IPS-NIHi7 (cell line): ENCODE results near the gene HTT-AS.
"Not testable (repeated sequence)": the region's sequence is repeated elsewhere in the genome, so short reads cannot be mapped to it uniquely, and the experiment has no call there.

Source experiments
- DNase-seq: peaks from one replicate; pipeline ENCODE4 v3.0.0; 2012; ENCODE audit warnings: mixed read lengths; ENCODE audit errors: extremely low spot score

Gene HTT-AS

DNA sequence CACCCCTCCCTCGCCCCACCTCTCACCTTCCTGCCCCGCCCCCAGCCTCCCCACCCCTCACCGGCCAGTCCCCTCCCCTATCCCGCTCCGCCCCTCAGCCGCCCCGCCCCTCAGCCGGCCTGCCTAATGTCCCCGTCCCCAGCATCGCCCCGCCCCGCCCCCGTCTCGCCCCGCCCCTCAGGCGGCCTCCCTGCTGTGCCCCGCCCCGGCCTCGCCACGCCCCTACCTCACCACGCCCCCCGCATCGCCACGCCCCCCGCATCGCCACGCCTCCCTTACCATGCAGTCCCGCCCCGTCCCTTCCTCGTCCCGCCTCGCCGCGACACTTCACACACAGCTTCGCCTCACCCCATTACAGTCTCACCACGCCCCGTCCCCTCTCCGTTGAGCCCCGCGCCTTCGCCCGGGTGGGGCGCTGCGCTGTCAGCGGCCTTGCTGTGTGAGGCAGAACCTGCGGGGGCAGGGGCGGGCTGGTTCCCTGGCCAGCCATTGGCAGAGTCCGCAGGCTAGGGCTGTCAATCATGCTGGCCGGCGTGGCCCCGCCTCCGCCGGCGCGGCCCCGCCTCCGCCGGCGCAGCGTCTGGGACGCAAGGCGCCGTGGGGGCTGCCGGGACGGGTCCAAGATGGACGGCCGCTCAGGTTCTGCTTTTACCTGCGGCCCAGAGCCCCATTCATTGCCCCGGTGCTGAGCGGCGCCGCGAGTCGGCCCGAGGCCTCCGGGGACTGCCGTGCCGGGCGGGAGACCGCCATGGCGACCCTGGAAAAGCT is at the start of gene HTT-AS, which contains the start of gene HTT:
TSS of gene HTT-AS (minus strand) at position 461 of the 768 bp plus-strand sequence.
TSS of gene HTT (plus strand) at position 604 of the 768 bp plus-strand sequence. CDS start at position 749, 145 bp downstream.
- peak; percentile 96 for DNase-seq

GRCh38 chr4:3123181-3123671 is 48.9 kb upstream of the HTT-AS start:
- no peak for DNase-seq

DNA sequence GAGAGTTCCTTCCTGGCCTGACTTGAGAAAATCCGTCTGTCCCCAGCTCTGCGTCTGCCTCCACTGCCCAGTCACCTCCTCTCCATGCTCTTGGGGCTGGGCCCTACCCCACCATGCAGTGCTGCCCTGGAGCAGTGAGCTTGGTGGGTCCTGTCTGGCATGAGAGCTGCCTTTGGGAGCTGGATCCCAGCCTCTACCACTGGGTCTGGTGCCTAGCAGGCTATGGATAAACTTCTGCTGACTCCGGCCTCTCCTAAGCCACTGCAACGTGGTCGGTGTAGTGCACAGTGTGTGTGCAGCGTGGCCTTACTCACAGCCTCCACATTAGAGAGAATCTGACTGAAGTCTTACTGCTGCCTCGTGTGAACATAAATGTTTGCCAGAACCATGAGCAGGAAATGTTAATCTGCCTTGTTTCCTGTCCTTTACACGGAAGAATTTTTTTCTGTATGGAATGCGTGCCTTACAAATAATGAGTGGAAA is 47.8 kb upstream of the HTT-AS start:
- no peak for DNase-seq

GRCh38 chr4:3121596-3121995 is 47.3 kb upstream of the HTT-AS start:
- no peak for DNase-seq

- no peak for DNase-seq
Observed at GRCh38 chr4:3121110-3121509, 46.8 kb upstream of the HTT-AS start.

- no peak for DNase-seq
Observed at GRCh38 chr4:3119464-3119863, 45.1 kb upstream of the HTT-AS start.

DNA sequence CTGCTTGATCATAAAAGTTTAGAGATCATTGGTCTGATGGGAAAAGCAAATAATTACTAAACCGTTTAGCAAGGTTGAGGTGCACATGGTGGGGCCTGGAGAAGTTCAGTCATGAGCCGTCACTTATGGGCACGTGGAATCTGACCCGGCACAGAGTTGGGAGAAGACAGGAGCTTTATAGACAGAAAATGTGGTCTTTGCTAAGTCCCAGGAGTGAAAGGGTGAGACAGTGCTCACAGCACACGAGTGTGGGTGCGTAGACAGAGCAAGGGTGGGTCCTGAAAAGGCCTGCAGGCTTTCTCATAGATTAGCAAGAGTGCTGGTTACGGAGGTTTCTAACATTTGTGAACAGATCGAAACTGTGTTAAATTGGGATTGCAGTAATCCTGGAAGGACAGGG is 44.0 kb upstream of the HTT-AS start:
- DNase-seq: no peak

- no peak for DNase-seq
Observed at GRCh38 chr4:3116955-3117354, 42.6 kb upstream of the HTT-AS start.

DNA sequence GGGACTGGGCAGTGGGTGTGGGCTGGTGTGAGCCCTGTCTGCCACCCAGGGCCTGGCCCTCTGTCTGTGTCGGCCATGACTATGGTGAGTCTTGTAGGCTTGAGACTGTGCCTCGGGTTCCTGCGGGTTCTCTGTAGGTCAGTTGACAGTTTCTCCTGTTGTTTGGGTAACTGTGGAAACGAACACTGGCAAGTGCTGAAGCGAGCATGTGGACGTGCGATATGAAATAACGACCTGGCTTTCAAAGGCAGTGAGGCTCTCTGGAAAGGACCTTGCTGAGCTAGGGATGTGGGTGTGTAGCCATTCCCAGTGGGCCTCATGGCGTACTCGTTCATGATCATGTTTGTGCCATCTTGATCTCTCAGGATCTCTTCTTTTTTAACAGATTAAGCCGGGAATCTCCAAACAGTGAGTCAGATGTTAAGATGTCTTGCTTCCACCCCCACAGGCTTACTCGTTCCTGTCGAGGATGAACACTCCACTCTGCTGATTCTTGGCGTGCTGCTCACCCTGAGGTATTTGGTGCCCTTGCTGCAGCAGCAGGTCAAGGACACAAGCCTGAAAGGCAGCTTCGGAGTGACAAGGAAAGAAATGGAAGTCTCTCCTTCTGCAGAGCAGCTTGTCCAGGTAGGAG is 41.4 kb upstream of the HTT-AS start:
- DNase-seq: no peak

DNA sequence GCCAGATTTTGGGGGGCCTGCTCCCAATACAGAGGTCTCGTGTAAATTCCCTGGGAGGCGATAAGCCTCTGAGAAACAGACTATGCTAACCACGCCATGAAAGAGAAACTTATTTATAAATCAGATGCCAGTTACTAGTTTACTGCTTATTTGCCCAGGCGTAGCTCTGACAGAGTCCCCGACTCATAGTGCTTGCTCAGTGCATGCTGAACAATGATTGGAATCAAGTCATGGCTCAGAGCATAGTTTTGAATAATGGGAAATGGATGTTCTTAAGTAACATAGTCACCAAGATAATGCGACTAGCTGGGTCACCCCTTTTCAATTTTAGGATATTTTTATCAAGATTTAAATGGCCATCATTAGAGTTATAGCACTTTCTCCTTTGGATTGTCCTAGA is 40.0 kb upstream of the HTT-AS start:
- DNase-seq: no peak

DNA sequence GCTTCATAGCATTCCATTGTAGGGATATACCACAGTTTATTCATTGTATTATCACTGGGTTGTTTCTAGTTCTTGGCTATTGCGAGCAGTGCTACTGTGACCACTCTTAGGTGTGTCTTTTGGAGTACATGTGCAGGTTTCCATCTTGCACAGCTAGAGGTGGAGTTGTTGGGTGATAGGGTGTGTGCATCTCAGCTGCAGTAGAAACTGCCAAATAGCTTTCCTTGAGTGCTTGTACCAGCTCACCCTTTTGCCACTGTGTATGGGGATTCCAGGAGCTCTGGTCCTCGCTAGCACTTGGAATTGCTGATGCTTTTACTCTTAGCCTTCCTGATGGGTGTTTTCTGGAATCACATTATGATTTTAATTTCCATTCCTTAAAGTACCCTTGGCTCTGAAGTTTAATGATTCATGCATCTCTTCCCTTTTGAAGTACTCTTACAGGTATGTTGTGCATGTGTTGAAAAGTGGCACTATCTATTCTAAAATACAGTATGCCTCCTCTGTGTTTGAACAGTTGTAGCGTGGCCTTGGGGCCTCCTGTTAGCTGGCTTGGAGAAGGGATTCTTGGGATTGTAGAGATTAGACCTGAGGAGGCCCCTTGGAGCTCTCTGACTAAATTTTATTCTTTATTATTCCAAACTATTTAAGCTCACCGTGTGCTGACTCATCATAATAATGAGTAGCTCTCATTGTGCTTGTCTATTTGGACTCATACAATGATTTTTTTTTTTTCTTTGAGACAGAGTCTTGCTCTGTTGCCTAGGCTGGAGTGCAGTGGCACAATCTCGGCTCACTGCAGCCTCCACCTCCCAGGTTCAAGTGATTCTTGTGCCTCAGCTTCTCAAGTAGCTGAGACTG is 38.5 kb upstream of the HTT-AS start:
- DNase-seq: no peak

- no peak for DNase-seq
Observed at GRCh38 chr4:3112201-3112600, 37.9 kb upstream of the HTT-AS start.

DNA sequence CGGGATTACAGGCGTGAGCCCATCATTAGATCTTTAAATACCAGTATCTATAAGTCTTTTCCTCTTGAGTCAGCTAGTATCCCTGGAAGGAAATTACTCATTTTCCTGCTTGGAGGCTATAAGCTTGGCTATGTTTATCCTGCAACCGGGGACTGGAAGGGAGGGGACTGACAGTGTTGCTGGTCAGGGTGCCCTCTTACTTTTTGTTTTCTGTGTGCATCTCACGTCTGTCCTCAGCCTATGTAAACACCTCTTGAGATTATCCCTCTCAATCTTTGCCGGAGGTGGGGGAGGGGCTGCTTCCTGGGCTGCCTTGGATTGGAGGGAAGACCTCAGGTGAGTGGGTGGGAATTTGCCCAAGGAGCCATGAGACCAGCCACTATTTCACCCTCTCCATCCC is 37.1 kb upstream of the HTT-AS start:
- DNase-seq: peak; percentile 34

DNA sequence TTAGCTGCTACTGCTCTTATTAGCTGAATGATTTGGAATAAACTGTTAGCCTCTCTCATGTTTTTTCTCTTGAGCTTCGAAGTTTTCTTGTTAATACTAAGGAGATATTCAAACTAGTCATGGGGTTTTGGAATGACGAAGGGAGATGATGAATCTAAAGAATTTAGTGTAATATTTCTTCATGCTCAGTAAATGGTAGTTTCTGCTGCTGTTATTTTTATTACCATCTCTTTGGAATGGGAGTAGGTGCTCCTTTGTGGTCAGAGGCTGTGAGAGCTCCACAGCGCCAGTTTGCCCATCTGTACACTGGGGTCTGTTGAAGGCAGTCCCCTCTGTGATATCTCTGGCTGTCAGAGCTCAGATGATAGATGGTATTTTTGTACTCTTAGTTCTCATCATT is 33.9 kb upstream of the HTT-AS start:
- DNase-seq: no peak

DNA sequence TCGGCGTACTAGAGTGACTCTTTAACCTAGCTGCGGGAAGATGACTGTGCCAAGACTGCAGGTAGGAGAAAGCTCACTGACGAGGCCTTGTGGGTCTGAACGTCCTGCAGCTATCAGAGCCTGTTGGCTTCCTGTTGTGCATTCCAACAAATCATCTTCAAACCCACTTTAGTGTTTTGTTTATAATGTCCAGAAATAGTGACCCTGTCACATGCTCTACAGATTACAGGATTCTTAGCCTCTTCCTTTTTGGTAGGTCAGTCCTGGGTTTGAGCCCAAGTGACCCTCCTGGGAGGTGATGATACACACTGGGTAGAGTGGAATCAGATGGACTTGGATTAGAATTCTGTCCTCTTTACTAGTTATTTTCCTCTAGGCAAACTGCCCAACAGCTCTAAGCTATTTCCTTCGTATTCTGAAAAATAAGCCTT is 33.4 kb upstream of the HTT-AS start:
- DNase-seq: no peak

DNA sequence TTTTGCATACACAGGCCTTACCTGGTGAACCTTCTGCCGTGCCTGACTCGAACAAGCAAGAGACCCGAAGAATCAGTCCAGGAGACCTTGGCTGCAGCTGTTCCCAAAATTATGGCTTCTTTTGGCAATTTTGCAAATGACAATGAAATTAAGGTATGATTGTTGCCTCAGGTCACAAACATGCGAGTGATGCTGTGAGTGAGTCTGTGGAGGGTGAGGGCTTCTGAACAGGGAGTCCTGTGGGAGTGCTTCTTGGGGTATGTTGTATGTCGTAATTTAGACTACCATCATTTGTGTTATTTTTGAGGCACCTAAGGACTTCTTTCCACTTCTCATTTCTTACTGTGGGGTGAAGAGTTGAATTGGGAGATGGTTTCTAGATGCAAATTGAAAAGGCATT is 32.9 kb upstream of the HTT-AS start:
- no peak for DNase-seq

- peak; percentile 97 for DNase-seq
Observed at GRCh38 chr4:3106339-3107186, 32.2 kb upstream of the HTT-AS start.

DNA sequence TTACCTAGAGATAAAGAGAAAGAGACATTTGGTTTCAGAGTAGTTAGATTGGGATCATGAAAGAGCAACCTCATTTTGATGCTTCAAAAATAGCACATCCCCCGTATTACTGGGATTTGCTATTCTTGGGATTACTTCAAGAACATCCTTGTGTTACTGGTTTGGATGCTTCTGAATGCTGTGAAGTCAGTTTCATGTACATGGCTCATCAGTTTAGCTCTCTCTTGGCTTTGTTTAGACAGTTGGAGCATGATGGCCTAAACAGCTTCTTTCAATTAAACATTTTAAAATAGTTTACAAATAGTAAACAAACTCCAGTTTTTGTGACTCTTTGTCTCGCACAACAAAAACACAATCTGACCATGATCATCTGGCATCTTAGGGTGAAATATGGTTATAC is 24.0 kb upstream of the HTT-AS start:
- DNase-seq: no peak

DNA sequence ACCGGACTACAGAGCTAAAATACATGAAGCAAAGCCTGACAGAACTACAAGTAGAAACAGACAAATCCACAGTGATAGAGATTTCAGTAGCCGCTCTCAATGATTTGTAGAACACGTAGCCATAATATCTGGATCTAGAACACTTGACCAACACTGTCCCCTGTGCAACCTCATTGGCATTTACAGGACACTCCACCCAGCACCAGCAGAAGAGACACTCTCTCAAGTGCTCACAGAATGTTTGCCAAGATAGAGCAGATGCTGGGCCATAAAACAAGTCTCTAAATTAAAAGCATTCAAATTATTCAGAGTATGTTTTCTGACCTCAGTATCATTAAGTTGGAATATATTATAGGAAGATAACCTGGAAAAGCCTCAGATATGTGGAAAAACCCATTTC is 21.9 kb upstream of the HTT-AS start:
- DNase-seq: no peak

GRCh38 chr4:3094701-3095100 is 20.4 kb upstream of the HTT-AS start:
- not testable (repeated sequence) for DNase-seq

- DNase-seq: no peak
Observed at GRCh38 chr4:3091464-3091863, 17.1 kb upstream of the HTT-AS start.
